CD4-positive, alpha-beta memory T cell (primary cell): ENCODE results near the gene ATP6AP1. TPM values are rescaled to one million over a fixed set of nuclear protein-coding genes. Genes with fewer than 3 reads are reported as not detected.
"Not testable (repeated sequence)": the region's sequence is repeated elsewhere in the genome, so short reads cannot be mapped to it uniquely, and the experiment has no call there.

Source experiments
- CTCF ChIA-PET: fragments of 350-600 bp; sonication (Branson Sonifier 250); formaldehyde crosslinking; loops from one replicate; lab custom pipeline; 2021; ENCODE audit warnings: inconsistent platforms; ENCODE audit not compliant: partially characterized antibody; lab: Charles Lee
- POLR2A ChIA-PET: fragments of 350-600 bp; sonication (Branson Sonifier 250); formaldehyde crosslinking; loops from one replicate; lab custom pipeline; 2021; ENCODE audit not compliant: partially characterized antibody; lab: Charles Lee
- DNase-seq, 5 donors: peaks; one replicate each; pipeline versions ENCODE4 v3.0.0 to v3.0.0-alpha.2; 2020 to 2022; ENCODE audit warnings: mixed read lengths in 1 of 5
- H3K27ac ChIP-seq: one replicate; pipeline ENCODE4 v1.7.0; 2013; ENCODE audit warnings: low read depth, low read length
- H3K27me3 ChIP-seq: 2 replicates; pipeline ENCODE4 v1.7.0; 2013; ENCODE audit warnings: mild to moderate bottlenecking, low read length, moderate library complexity; ENCODE audit not compliant: insufficient read depth
- H3K36me3 ChIP-seq: 2 replicates; pipeline ENCODE4 v1.7.0; 2013; ENCODE audit warnings: mild to moderate bottlenecking, low read length, moderate library complexity; ENCODE audit not compliant: insufficient read depth
- H3K4me1 ChIP-seq: 2 replicates; pipeline ENCODE4 v1.7.0; 2013; ENCODE audit warnings: mild to moderate bottlenecking, low read length, moderate library complexity; ENCODE audit not compliant: insufficient read depth
- H3K4me3 ChIP-seq, 2 donors: one replicate each; pipeline ENCODE4 v1.7.0; 2013; ENCODE audit warnings: low read length in 2 of 2, mild to moderate bottlenecking in 1 of 2
- H3K9me3 ChIP-seq, 2 donors: one replicate each; pipeline ENCODE4 v1.7.0; 2013; ENCODE audit warnings: low read length in 2 of 2, control low read depth in 1 of 2; ENCODE audit not compliant: control insufficient read depth in 1 of 2
- H3K27ac Mint-ChIP-seq, 7 donors: one replicate each; pipeline ENCODE4 v1.8.0; 2020 to 2021; ENCODE audit warnings: mixed read lengths in 7 of 7, mild to moderate bottlenecking in 6 of 7, inconsistent platforms in 3 of 7, moderate library complexity in 3 of 7
- H3K27me3 Mint-ChIP-seq, 2 donors: one replicate each; pipeline ENCODE4 v1.8.0; 2020 to 2021; ENCODE audit warnings: mixed read lengths in 2 of 2
- H3K36me3 Mint-ChIP-seq, 2 donors: one replicate each; pipeline ENCODE4 v1.8.0; 2020 to 2021; ENCODE audit warnings: mixed read lengths in 2 of 2, inconsistent platforms in 1 of 2, mild to moderate bottlenecking in 1 of 2
- H3K4me1 Mint-ChIP-seq, 4 donors: one replicate each; pipeline ENCODE4 v1.8.0; 2020 to 2021; ENCODE audit warnings: mixed read lengths in 4 of 4, mild to moderate bottlenecking in 1 of 4
- H3K4me3 Mint-ChIP-seq, 8 donors: one replicate each; pipeline ENCODE4 v1.8.0; 2020 to 2021; ENCODE audit warnings: mixed read lengths in 8 of 8, mild to moderate bottlenecking in 7 of 8, moderate library complexity in 6 of 8, inconsistent platforms in 3 of 8
- H3K9me3 Mint-ChIP-seq, 8 donors: one replicate each; pipeline ENCODE4 v1.8.0; 2020 to 2021; ENCODE audit warnings: mixed read lengths in 8 of 8, mild to moderate bottlenecking in 5 of 8, inconsistent platforms in 3 of 8, moderate library complexity in 1 of 8
- intact Hi-C: fragments of 100-400 bp; cut with micrococcal nuclease; formaldehyde crosslinking; loops from one replicate; pipeline ENCODE4 v1.15.1; 2023
- polyA plus RNA-seq, 2 donors: library from polyadenylated mRNA; unstranded; fragments of 300-500 nt; fragmentation: Illumina TruSeq; gene quantifications; one replicate each; pipeline ENCODE4 v1.2.3, GENCODE V29; 2021
- total RNA-seq, 2 experiments: library from RNA; stranded (reverse); gene quantifications; one replicate each; pipeline ENCODE4 v1.2.3, GENCODE V29; 2021

Gene ATP6AP1
- total and polyA plus RNA-seq, 4 experiments from 2014 or later: 60.4 to 149 (median 88.4) TPM

DNA sequence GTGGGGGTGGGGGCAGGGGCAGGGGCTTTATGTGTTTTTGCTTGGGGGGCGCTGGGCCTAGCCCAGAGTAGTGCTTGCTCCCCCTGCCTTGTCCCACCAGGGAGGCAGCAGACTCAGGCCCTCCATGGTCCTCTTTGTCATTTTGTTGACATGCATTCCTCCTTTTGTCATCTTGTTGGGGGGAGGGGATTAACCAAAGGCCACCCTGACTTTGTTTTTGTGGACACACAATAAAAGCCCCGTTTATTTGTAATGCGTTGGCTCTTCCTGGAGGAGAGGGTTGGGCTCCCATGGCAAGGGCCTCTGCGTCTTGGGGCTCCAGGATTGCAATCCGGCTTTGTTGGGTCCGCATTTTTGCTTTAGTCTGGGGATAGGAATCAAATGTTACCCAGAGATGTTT, 47.2 kb upstream of the ATP6AP1 start:
- Mint-ChIP-seq H3K9me3 (peaks cover 0 to 2% (median 0%) of the 10 kb centered on the region in 8 donors), H3K27me3 (no peaks in the 10 kb centered on the region), H3K36me3 (peaks cover 3 to 14% of the 10 kb centered on the region in 2 donors), H3K27ac (peak overlapping the region in 3 of 7 donors; percentile 65 to 95 (median 84)), H3K4me1 (peaks cover 4 to 17% (median 11%) of the 10 kb centered on the region in 4 donors), H3K4me3 (peak overlapping the region in 1 of 8 donors; percentile 45)
- Histone ChIP-seq H3K27ac (no peak overlapping the region), H3K4me3 (no peak overlapping the region), H3K4me1 (peaks cover 22% of the 10 kb centered on the region), H3K36me3 (no peaks in the 10 kb centered on the region), H3K27me3 (no peaks in the 10 kb centered on the region), H3K9me3 (no peaks in the 10 kb centered on the region)
- DNase-seq: peak in 1 of 5 donors; percentile 13
- ChIA-PET CTCF (interaction anchor here (2.5 kb wide), 1 partner anchor 11 kb away, joined by 5 read pairs; no protein-coding TSS in a partner anchor), POLR2A (interaction anchor here (1.0 to 3.7 kb wide), 3 partner anchors 8 to 31 kb away, joined by 3 to 22 read pairs (median 5); no protein-coding TSS in a partner anchor)
- intact Hi-C loops: no loop called here

DNA sequence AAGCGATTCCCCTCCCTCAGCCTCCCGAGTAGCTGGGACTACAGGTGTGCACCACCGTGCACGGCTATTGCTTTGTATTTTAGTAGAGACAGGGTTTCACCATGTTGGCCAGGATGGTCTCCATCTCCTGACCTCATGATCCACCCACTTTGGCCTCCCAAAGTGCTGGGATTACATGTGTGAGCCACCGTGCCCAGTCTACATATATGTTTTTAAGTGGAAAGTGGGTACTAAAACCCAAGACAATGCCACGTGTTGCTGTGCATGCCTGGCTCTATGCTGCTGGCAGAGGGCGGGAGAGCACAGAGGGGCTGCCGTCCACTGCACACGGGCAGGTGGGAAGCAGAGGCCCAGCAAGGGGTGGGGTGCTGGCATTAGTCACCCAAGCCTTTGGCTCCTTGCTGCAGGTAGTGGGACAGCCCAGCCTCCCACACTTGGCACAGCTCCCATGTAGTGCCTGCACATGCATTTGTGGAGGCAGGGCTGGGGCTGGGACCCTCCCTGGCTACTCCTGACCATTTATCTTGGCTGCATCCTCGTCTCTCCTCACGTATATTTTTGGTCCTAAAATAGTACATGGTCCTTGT, 45.9 kb upstream of the ATP6AP1 start:
- Histone ChIP-seq H3K9me3 (no peaks in the 10 kb centered on the region), H3K4me3 (no peak overlapping the region), H3K4me1 (peaks cover 17% of the 10 kb centered on the region), H3K27me3 (no peaks in the 10 kb centered on the region), H3K36me3 (no peaks in the 10 kb centered on the region), H3K27ac (no peak overlapping the region)
- peak in 1 of 5 donors; percentile 8 for DNase-seq
- Mint-ChIP-seq H3K4me3 (peak overlapping the region in 1 of 8 donors; percentile 39), H3K36me3 (peaks cover 3 to 14% of the 10 kb centered on the region in 2 donors), H3K9me3 (peaks cover 0 to 2% (median 0%) of the 10 kb centered on the region in 8 donors), H3K4me1 (peaks cover 4 to 17% (median 11%) of the 10 kb centered on the region in 4 donors), H3K27ac (peak overlapping the region in 4 of 7 donors; percentile 22 to 95 (median 86)), H3K27me3 (no peaks in the 10 kb centered on the region)
- intact Hi-C loops: no loop called here
- ChIA-PET CTCF (interaction anchor here (1.4 kb wide), 1 partner anchor 151 kb away, joined by 3 read pairs; no protein-coding TSS in a partner anchor), POLR2A (interaction anchor here (0.9 to 3.7 kb wide), 7 partner anchors 9 to 55 kb away, joined by 3 to 22 read pairs (median 4); partner anchors contain the start of genes FLNA and RPL10)

DNA sequence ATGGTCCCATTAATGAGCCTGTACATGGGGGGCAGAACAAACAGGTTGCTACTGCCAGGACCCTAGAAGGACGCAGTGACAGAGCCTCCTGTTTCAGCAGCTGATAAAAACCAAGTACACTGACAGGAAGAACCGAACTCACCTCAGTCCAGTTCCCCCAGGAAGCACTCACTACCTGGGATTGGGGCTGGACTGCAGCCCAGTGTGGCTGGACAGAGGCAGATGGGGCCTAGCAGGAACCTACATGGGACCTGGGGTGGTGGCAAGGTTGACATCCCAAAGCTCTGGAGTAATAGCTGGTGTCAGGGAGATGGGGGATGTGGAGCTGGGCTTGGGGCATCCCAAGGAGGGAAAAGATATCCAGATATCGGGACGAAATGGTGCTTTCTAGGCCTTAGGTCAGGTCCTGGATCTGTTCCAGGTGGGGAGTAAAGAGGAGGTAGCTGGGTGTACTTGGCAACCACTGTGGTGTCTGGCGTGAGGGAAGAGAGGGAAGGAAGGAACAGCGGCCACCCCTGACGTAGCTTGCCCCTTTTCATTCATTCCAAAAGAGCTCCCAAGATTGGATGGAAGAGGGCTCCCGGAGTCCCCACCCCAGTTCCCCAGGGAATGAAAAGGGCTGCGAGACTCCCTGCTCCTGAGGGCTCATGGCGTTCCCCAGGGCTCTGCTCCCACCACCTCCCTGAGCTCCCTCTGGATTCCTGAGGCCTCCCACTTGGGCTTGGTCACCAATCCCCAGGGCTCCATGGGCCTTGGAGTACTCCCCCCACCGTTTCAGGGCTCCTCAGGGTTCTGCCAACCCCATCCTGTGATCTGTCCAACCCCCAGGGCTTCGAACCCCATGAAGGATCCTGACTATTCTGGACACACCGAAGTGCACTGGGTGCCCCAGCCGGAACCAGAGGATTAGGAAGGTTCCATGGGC, 44.9 kb upstream of the ATP6AP1 start:
- no peak overlapping the region for H3K4me3 ChIP-seq
- H3K4me1 ChIP-seq: peaks cover 12% of the 10 kb centered on the region
- H3K27me3 ChIP-seq: no peaks in the 10 kb centered on the region
- DNase-seq: peak in 1 of 5 donors; percentile 9
- peaks cover 0 to 2% (median 0%) of the 10 kb centered on the region in 8 donors for H3K9me3 Mint-ChIP-seq
- peak overlapping the region in 5 of 7 donors; percentile 22 to 77 (median 63) for H3K27ac Mint-ChIP-seq
- no peaks in the 10 kb centered on the region for H3K27me3 Mint-ChIP-seq
- no peak overlapping the region for H3K4me3 Mint-ChIP-seq
- H3K4me1 Mint-ChIP-seq: peaks cover 3 to 17% (median 9%) of the 10 kb centered on the region in 4 donors
- CTCF ChIA-PET: interaction anchor here (1.4 kb wide), 1 partner anchor 150 kb away, joined by 3 read pairs; no protein-coding TSS in a partner anchor
- intact Hi-C loops: no loop called here
- H3K36me3 ChIP-seq: no peaks in the 10 kb centered on the region
- H3K36me3 Mint-ChIP-seq: peaks cover 3 to 13% of the 10 kb centered on the region in 2 donors
- no peaks in the 10 kb centered on the region for H3K9me3 ChIP-seq
- no peak overlapping the region for H3K27ac ChIP-seq
- POLR2A ChIA-PET: interaction anchor here (0.8 to 3.7 kb wide), 5 partner anchors 10 to 111 kb away, joined by 3 to 22 read pairs (median 4); partner anchors contain the start of genes FLNA and RPL10

DNA sequence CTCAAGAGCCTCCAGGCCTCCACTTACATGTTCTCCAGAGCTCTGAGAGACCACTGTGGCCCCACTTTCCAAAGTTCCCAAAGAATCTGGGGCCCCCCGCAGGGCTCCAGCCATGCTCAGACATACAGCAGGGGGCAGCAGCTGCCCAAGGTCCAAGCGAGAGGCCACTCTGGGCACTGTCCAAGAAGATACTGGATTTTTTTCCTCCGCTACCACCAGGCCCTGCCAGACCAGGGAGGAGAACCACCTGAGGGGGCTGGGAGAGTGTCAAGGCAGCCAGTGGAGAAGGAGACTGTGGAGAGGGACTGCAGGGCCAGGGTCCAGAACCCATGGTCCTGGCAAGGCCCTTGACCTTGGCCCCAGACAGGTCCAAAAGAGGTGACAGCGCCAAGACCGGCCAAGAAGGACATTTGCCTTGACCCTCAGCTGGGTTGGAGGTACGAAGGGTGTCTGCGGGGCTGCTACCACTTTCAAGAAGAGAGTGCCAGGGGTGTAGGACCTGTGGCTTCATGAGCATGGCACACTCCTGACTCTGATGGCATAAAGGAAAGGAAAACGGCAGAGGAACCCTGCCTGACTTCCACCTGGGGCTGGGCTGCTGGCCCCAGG, 44.1 kb upstream of the ATP6AP1 start:
- Mint-ChIP-seq H3K36me3 (peaks cover 3 to 10% of the 10 kb centered on the region in 2 donors), H3K27me3 (no peaks in the 10 kb centered on the region), H3K4me1 (peaks cover 3 to 17% (median 7%) of the 10 kb centered on the region in 4 donors), H3K4me3 (peak overlapping the region in 1 of 8 donors; percentile 48), H3K9me3 (peaks cover 0 to 2% (median 0%) of the 10 kb centered on the region in 8 donors), H3K27ac (peak overlapping the region in 6 of 7 donors; percentile 29 to 87 (median 78))
- CTCF ChIA-PET: interaction anchor here (1.4 kb wide), 1 partner anchor 149 kb away, joined by 3 read pairs; no protein-coding TSS in a partner anchor
- Histone ChIP-seq H3K27me3 (no peaks in the 10 kb centered on the region), H3K4me3 (no peak overlapping the region), H3K4me1 (peaks cover 12% of the 10 kb centered on the region), H3K27ac (no peak overlapping the region), H3K9me3 (no peaks in the 10 kb centered on the region), H3K36me3 (no peaks in the 10 kb centered on the region)
- intact Hi-C loops: no loop called here
- DNase-seq: peak in 1 of 5 donors; percentile 13
- POLR2A ChIA-PET: interaction anchor here (3.7 kb wide), 1 partner anchor 14 kb away, joined by 22 read pairs; no protein-coding TSS in a partner anchor

- POLR2A ChIA-PET, H3K4me3 Mint-ChIP-seq, H3K27ac Mint-ChIP-seq, intact Hi-C loops, H3K9me3 Mint-ChIP-seq, H3K4me1 ChIP-seq, H3K27ac ChIP-seq, H3K4me1 Mint-ChIP-seq, DNase-seq, H3K27me3 Mint-ChIP-seq, H3K36me3 ChIP-seq, CTCF ChIA-PET, H3K9me3 ChIP-seq, H3K27me3 ChIP-seq, H3K4me3 ChIP-seq, H3K36me3 Mint-ChIP-seq: not testable (repeated sequence)
These were observed 40.4 kb upstream of the ATP6AP1 start for GRCh38 chrX:154388094-154388493.

- intact Hi-C loops, H3K9me3 ChIP-seq, H3K4me3 Mint-ChIP-seq, H3K36me3 Mint-ChIP-seq, H3K27ac ChIP-seq, H3K4me1 ChIP-seq, H3K4me3 ChIP-seq, DNase-seq, H3K27me3 ChIP-seq, H3K36me3 ChIP-seq, CTCF ChIA-PET, H3K27me3 Mint-ChIP-seq, POLR2A ChIA-PET, H3K4me1 Mint-ChIP-seq, H3K9me3 Mint-ChIP-seq, H3K27ac Mint-ChIP-seq: not testable (repeated sequence)
These were observed 39.8 kb upstream of the ATP6AP1 start for GRCh38 chrX:154388649-154389048.
